ENCODE measurements around the gene UBL7. TPM values are rescaled to one million over a fixed set of nuclear protein-coding genes. Genes with fewer than 3 reads are reported as not detected.
"Not testable (repeated sequence)": the region's sequence is repeated elsewhere in the genome, so short reads cannot be mapped to it uniquely, and the experiment has no call there.

Gene UBL7
- total and polyA plus RNA-seq, 5 donors from 2014 or later: 30.9 to 177 (median 143) TPM

- H3K27ac Mint-ChIP-seq: not testable (repeated sequence)
Observed at GRCh38 chr15:74471621-74472020, 10.7 kb upstream of the UBL7 start.

GRCh38 chr15:74470631-74471395, 9.9 kb upstream of the UBL7 start:
- Mint-ChIP-seq H3K4me3 (no peak overlapping the region), H3K27ac (peak overlapping the region in 1 of 3 donors; percentile 41), H3K4me1 (peaks cover 0 to 5% (median 1%) of the 10 kb centered on the region in 4 donors), H3K27me3 (no peaks in the 10 kb centered on the region), H3K9me3 (peaks cover 0 to 1% (median 0%) of the 10 kb centered on the region in 7 donors), H3K36me3 (peaks cover 35% of the 10 kb centered on the region)
- DNase-seq (no peak), ATAC-seq (ENCODE audit: low read depth in 2 of 2) (no peak)
- Histone ChIP-seq H3K27ac (ENCODE audit: insufficient read depth, low read length, poor library complexity, severe bottlenecking) (no peak overlapping the region), H3K4me3 (ENCODE audit: low read depth, low read length) (no peak overlapping the region), H3K4me1 (ENCODE audit: control insufficient read depth, insufficient read depth, low read length, poor library complexity, severe bottlenecking) (no peaks in the 10 kb centered on the region), H3K27me3 (ENCODE audit: control insufficient read depth, insufficient read depth, low read length) (no peaks in the 10 kb centered on the region), H3K36me3 (ENCODE audit: control insufficient read depth, insufficient read depth, low read length) (peaks cover 14% of the 10 kb centered on the region), H3K9me3 (ENCODE audit: control insufficient read depth in 2 of 2, low read length in 2 of 2) (no peaks in the 10 kb centered on the region)

More at GRCh38 chr15:74471621-74472020, 10.7 kb upstream of the UBL7 start:
- not testable (repeated sequence) for H3K27me3 Mint-ChIP-seq; H3K4me1 ChIP-seq (ENCODE audit: control insufficient read depth, insufficient read depth, low read length, poor library complexity, severe bottlenecking); H3K4me1 Mint-ChIP-seq; H3K4me3 ChIP-seq (ENCODE audit: low read depth, low read length); H3K9me3 ChIP-seq (ENCODE audit: control insufficient read depth in 2 of 2, low read length in 2 of 2); H3K4me3 Mint-ChIP-seq; H3K27me3 ChIP-seq (ENCODE audit: control insufficient read depth, insufficient read depth, low read length); H3K9me3 Mint-ChIP-seq; DNase-seq; ATAC-seq (ENCODE audit: low read depth in 2 of 2); H3K27ac ChIP-seq (ENCODE audit: insufficient read depth, low read length, poor library complexity, severe bottlenecking)
- H3K36me3 Mint-ChIP-seq: peaks cover 32% of the 10 kb centered on the region
- H3K36me3 ChIP-seq (ENCODE audit: control insufficient read depth, insufficient read depth, low read length): peaks cover 10% of the 10 kb centered on the region

- peak overlapping the region in 1 of 4 donors; percentile 44 for H3K4me3 Mint-ChIP-seq
- Histone ChIP-seq H3K9me3 (ENCODE audit: control insufficient read depth in 2 of 2, low read length in 2 of 2) (no peaks in the 10 kb centered on the region), H3K36me3 (ENCODE audit: control insufficient read depth, insufficient read depth, low read length) (peaks cover 12% of the 10 kb centered on the region), H3K4me3 (ENCODE audit: low read depth, low read length) (no peak overlapping the region), H3K27me3 (ENCODE audit: control insufficient read depth, insufficient read depth, low read length) (no peaks in the 10 kb centered on the region), H3K27ac (ENCODE audit: insufficient read depth, low read length, poor library complexity, severe bottlenecking) (no peak overlapping the region), H3K4me1 (ENCODE audit: control insufficient read depth, insufficient read depth, low read length, poor library complexity, severe bottlenecking) (no peaks in the 10 kb centered on the region)
- H3K36me3 Mint-ChIP-seq: peaks cover 35% of the 10 kb centered on the region
- H3K9me3 Mint-ChIP-seq: peaks cover 0 to 6% (median 0%) of the 10 kb centered on the region in 7 donors
- no peak for DNase-seq
- no peak overlapping the region for H3K27ac Mint-ChIP-seq
- H3K4me1 Mint-ChIP-seq: peaks cover 9 to 16% (median 12%) of the 10 kb centered on the region in 4 donors
- H3K27me3 Mint-ChIP-seq: no peaks in the 10 kb centered on the region
- ATAC-seq (ENCODE audit: low read depth in 2 of 2): no peak
Observed at GRCh38 chr15:74468341-74469032, 7.5 kb upstream of the UBL7 start.

- H3K27ac Mint-ChIP-seq: no peak overlapping the region
- no peaks in the 10 kb centered on the region for H3K9me3 ChIP-seq (ENCODE audit: control insufficient read depth in 2 of 2, low read length in 2 of 2)
- H3K4me1 ChIP-seq (ENCODE audit: control insufficient read depth, insufficient read depth, low read length, poor library complexity, severe bottlenecking): no peaks in the 10 kb centered on the region
- DNase-seq (no peak), ATAC-seq (ENCODE audit: low read depth in 2 of 2) (no peak)
- peaks cover 21 to 31% (median 26%) of the 10 kb centered on the region in 4 donors for H3K4me1 Mint-ChIP-seq
- H3K4me3 ChIP-seq (ENCODE audit: low read depth, low read length): no peak overlapping the region
- peaks cover 22% of the 10 kb centered on the region for H3K36me3 Mint-ChIP-seq
- H3K27me3 Mint-ChIP-seq: peaks cover 2% of the 10 kb centered on the region
- H3K4me3 Mint-ChIP-seq: peak overlapping the region in 1 of 4 donors; percentile 28
- H3K27me3 ChIP-seq (ENCODE audit: control insufficient read depth, insufficient read depth, low read length): no peaks in the 10 kb centered on the region
- H3K9me3 Mint-ChIP-seq: peaks cover 0 to 6% (median 0%) of the 10 kb centered on the region in 7 donors
- H3K27ac ChIP-seq (ENCODE audit: insufficient read depth, low read length, poor library complexity, severe bottlenecking): no peak overlapping the region
- peaks cover 11% of the 10 kb centered on the region for H3K36me3 ChIP-seq (ENCODE audit: control insufficient read depth, insufficient read depth, low read length)
Observed at GRCh38 chr15:74466570-74466969, 5.6 kb upstream of the UBL7 start.

- peaks cover 5% of the 10 kb centered on the region for H3K27me3 Mint-ChIP-seq
- Histone ChIP-seq H3K4me3 (ENCODE audit: low read depth, low read length) (no peak overlapping the region), H3K27me3 (ENCODE audit: control insufficient read depth, insufficient read depth, low read length) (no peaks in the 10 kb centered on the region), H3K9me3 (ENCODE audit: control insufficient read depth in 2 of 2, low read length in 2 of 2) (no peaks in the 10 kb centered on the region), H3K27ac (ENCODE audit: insufficient read depth, low read length, poor library complexity, severe bottlenecking) (no peak overlapping the region), H3K4me1 (ENCODE audit: control insufficient read depth, insufficient read depth, low read length, poor library complexity, severe bottlenecking) (peaks cover 10% of the 10 kb centered on the region), H3K36me3 (ENCODE audit: control insufficient read depth, insufficient read depth, low read length) (peaks cover 11% of the 10 kb centered on the region)
- ATAC-seq (ENCODE audit: low read depth in 2 of 2) (no peak), DNase-seq (no peak)
- H3K27ac Mint-ChIP-seq: no peak overlapping the region
- peak overlapping the region in 1 of 4 donors; percentile 62 for H3K4me3 Mint-ChIP-seq
- peaks cover 0 to 6% (median 0%) of the 10 kb centered on the region in 7 donors for H3K9me3 Mint-ChIP-seq
- H3K4me1 Mint-ChIP-seq: peaks cover 29 to 45% (median 38%) of the 10 kb centered on the region in 4 donors
- peaks cover 18% of the 10 kb centered on the region for H3K36me3 Mint-ChIP-seq
Observed at GRCh38 chr15:74464897-74465296, 3.9 kb upstream of the UBL7 start.

- H3K27me3 Mint-ChIP-seq: peaks cover 5% of the 10 kb centered on the region
- H3K4me3 ChIP-seq (ENCODE audit: low read depth, low read length): no peak overlapping the region
- no peak overlapping the region for H3K27ac ChIP-seq (ENCODE audit: insufficient read depth, low read length, poor library complexity, severe bottlenecking)
- peaks cover 29 to 45% (median 38%) of the 10 kb centered on the region in 4 donors for H3K4me1 Mint-ChIP-seq
- peaks cover 18% of the 10 kb centered on the region for H3K36me3 Mint-ChIP-seq
- ATAC-seq (ENCODE audit: low read depth in 2 of 2) (no peak), DNase-seq (peak in 1 of 3 donors; percentile 11)
- peak overlapping the region in 2 of 4 donors; percentile 13 to 75 for H3K4me3 Mint-ChIP-seq
- no peaks in the 10 kb centered on the region for H3K27me3 ChIP-seq (ENCODE audit: control insufficient read depth, insufficient read depth, low read length)
- H3K36me3 ChIP-seq (ENCODE audit: control insufficient read depth, insufficient read depth, low read length): peaks cover 11% of the 10 kb centered on the region
- H3K9me3 Mint-ChIP-seq: peaks cover 0 to 6% (median 0%) of the 10 kb centered on the region in 7 donors
- peaks cover 12% of the 10 kb centered on the region for H3K4me1 ChIP-seq (ENCODE audit: control insufficient read depth, insufficient read depth, low read length, poor library complexity, severe bottlenecking)
- H3K27ac Mint-ChIP-seq: peak overlapping the region in 2 of 3 donors; percentile 34 to 72
- H3K9me3 ChIP-seq (ENCODE audit: control insufficient read depth in 2 of 2, low read length in 2 of 2): no peaks in the 10 kb centered on the region
Observed at GRCh38 chr15:74464216-74464615, 3.3 kb upstream of the UBL7 start.

GRCh38 chr15:74463634-74464033, 2.7 kb upstream of the UBL7 start:
- DNase-seq: no peak
- H3K9me3 Mint-ChIP-seq: peaks cover 0 to 6% (median 0%) of the 10 kb centered on the region in 7 donors
- Histone ChIP-seq H3K4me1 (ENCODE audit: control insufficient read depth, insufficient read depth, low read length, poor library complexity, severe bottlenecking) (peaks cover 12% of the 10 kb centered on the region), H3K4me3 (ENCODE audit: low read depth, low read length) (no peak overlapping the region), H3K36me3 (ENCODE audit: control insufficient read depth, insufficient read depth, low read length) (peaks cover 11% of the 10 kb centered on the region), H3K27ac (ENCODE audit: insufficient read depth, low read length, poor library complexity, severe bottlenecking) (no peak overlapping the region), H3K27me3 (ENCODE audit: control insufficient read depth, insufficient read depth, low read length) (no peaks in the 10 kb centered on the region), H3K9me3 (ENCODE audit: control insufficient read depth in 2 of 2, low read length in 2 of 2) (no peaks in the 10 kb centered on the region)
- no peak for ATAC-seq (ENCODE audit: low read depth in 2 of 2)
- peak overlapping the region in 2 of 4 donors; percentile 72 to 95 for H3K4me3 Mint-ChIP-seq
- H3K36me3 Mint-ChIP-seq: peaks cover 21% of the 10 kb centered on the region
- no peak overlapping the region for H3K27ac Mint-ChIP-seq
- peaks cover 5% of the 10 kb centered on the region for H3K27me3 Mint-ChIP-seq
- peaks cover 31 to 51% (median 41%) of the 10 kb centered on the region in 4 donors for H3K4me1 Mint-ChIP-seq

Measured in CD4-positive, CD25-positive, alpha-beta regulatory T cell (primary cell).